ENCODE data around the gene PLA1A. TPM values are rescaled to one million over a fixed set of nuclear protein-coding genes. Genes with fewer than 3 reads are reported as not detected.
A peak's percentile ranks its signal among the peaks of the same experiment; 100 is the strongest.

The PLA1A gene
- polyA plus RNA-seq, 3 donors, result 0.36 TPM; not detected in 2

DNA sequence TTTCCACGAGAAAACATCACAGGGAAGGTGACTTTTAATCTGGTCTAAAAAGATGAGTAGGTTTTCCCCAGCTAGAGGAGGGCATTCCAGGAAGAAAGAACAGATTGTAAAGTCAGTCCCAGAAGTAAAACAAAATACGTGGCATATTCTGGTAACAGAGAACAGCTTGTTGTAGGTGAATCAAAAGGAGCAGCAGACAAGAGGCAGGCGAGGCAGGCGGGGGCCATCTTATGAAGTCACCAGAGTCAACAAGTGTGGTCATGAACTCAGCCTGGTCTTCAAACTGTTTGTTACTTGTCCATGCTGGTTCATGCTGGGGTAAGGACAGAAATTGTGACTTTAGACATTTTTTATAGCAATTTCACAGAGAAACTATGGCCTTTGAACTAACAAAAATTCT lies 66.7 kb downstream of the PLA1A start:
- H3K27me3 ChIP-seq (ENCODE audit: control insufficient read depth in 2 of 2, insufficient read depth in 2 of 2, low read length in 2 of 2), result no peaks in the 10 kb centered on the region
- TF ChIP-seq, protein P1, sequence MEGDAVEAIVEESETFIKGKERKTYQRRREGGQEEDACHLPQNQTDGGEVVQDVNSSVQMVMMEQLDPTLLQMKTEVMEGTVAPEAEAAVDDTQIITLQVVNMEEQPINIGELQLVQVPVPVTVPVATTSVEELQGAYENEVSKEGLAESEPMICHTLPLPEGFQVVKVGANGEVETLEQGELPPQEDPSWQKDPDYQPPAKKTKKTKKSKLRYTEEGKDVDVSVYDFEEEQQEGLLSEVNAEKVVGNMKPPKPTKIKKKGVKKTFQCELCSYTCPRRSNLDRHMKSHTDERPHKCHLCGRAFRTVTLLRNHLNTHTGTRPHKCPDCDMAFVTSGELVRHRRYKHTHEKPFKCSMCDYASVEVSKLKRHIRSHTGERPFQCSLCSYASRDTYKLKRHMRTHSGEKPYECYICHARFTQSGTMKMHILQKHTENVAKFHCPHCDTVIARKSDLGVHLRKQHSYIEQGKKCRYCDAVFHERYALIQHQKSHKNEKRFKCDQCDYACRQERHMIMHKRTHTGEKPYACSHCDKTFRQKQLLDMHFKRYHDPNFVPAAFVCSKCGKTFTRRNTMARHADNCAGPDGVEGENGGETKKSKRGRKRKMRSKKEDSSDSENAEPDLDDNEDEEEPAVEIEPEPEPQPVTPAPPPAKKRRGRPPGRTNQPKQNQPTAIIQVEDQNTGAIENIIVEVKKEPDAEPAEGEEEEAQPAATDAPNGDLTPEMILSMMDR (IDR thresholded peaks at IDR 0.05), result no peak
- H3K9ac ChIP-seq (ENCODE audit: insufficient read depth, low read length, poor library complexity, severe bottlenecking), result no peak overlapping the region
- peaks cover 0 to 4% (median 0%) of the 10 kb centered on the region in 3 donors for H3K27me3 Mint-ChIP-seq (ENCODE audit: low read depth in 3 of 3)
- H3K4me1 Mint-ChIP-seq, result peaks cover 17% of the 10 kb centered on the region
- DNase-seq, result no peak
- H3K4me3 Mint-ChIP-seq, result no peak overlapping the region
- no peaks in the 10 kb centered on the region for H3K9me3 ChIP-seq (replicated peaks in 1 of 2; ENCODE audit: control insufficient read depth in 1 of 2, insufficient read depth in 1 of 2, low read length in 2 of 2)
- H3K4me2 ChIP-seq (replicated peaks; ENCODE audit: extremely low read depth, low read length, poor library complexity, severe bottlenecking), result no peak overlapping the region
- H3K36me3 Mint-ChIP-seq, result peaks cover 20 to 31% of the 10 kb centered on the region in 2 donors
- peaks cover 9 to 16% of the 10 kb centered on the region in 2 donors for H3K4me1 ChIP-seq (ENCODE audit: control insufficient read depth in 1 of 2, insufficient read depth in 2 of 2, low read length in 2 of 2)
- no peaks in the 10 kb centered on the region for H4K20me1 ChIP-seq (ENCODE audit: insufficient read depth, low read length)
- H3K27ac ChIP-seq (ENCODE audit: low read depth in 1 of 2, low read length in 2 of 2), result peak overlapping the region in 1 of 2 donors; percentile 17
- H2AFZ ChIP-seq (ENCODE audit: insufficient read depth, low read depth, low read length, poor library complexity, severe bottlenecking), result no peak overlapping the region
- H3K27ac Mint-ChIP-seq, result peak overlapping the region in 5 of 7 donors; percentile 38 to 73 (median 68)
- 100% methylated on average over 3 of the region's 4 CpGs for WGBS (ENCODE audit: insufficient coverage)
- intact Hi-C loops (cut with micrococcal nuclease), result no loop called here
- H3K36me3 ChIP-seq (replicated peaks in 1 of 2; ENCODE audit: control insufficient read depth in 1 of 2, insufficient read depth in 2 of 2, low read length in 2 of 2), result peaks cover 18 to 28% of the 10 kb centered on the region in 2 donors
- H3K79me2 ChIP-seq (ENCODE audit: insufficient read depth, low read length), result no peaks in the 10 kb centered on the region
- no peak overlapping the region for H3K4me3 ChIP-seq (replicated peaks in 1 of 3; ENCODE audit: low read depth in 2 of 3, low read length in 3 of 3)
- H3K9me3 Mint-ChIP-seq, result no peaks in the 10 kb centered on the region

DNA sequence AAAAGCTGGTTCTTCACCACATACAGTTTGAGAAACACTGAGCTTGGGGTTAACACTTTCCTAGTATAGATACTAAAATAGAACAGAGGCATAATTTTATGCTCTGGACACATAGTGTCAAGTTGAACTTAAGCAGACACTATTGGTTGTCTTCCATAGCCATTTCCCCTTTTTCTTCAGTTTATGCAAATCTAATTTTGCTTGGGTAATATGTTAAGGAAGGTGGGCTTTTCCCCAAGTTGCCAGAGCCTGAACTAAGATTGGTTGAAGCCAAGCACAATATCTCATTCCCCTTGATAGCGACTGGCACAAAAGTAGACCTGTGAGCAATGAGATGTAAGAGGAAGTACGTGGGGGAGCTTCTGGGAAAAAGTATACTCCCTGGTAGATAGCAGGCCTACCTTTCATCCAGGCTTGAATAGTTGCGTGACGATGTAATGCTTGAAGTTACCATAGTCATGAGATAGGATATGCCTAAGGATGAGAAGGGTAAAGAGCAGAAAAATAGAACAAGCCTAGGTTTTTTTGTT lies 67.2 kb downstream of the PLA1A start:
- DNase-seq, result peak; percentile 18 to 77 (median 36)
- H3K27ac ChIP-seq (ENCODE audit: low read depth in 1 of 2, low read length in 2 of 2), result peak overlapping the region in 1 of 2 donors; percentile 17
- H3K27ac Mint-ChIP-seq, result peak overlapping the region in 5 of 7 donors; percentile 38 to 73 (median 58)
- intact Hi-C loops (cut with micrococcal nuclease), result no loop called here
- no peak overlapping the region for H3K9ac ChIP-seq (ENCODE audit: insufficient read depth, low read length, poor library complexity, severe bottlenecking)
- H3K4me3 ChIP-seq (replicated peaks in 1 of 3; ENCODE audit: low read depth in 2 of 3, low read length in 3 of 3), result no peak overlapping the region
- WGBS (ENCODE audit: insufficient coverage), result 100% methylated on average over 2 of the region's 4 CpGs
- TF ChIP-seq, protein P1 (IDR thresholded peaks at IDR 0.05), result no peak
- H3K9me3 ChIP-seq (replicated peaks in 1 of 2; ENCODE audit: control insufficient read depth in 1 of 2, insufficient read depth in 1 of 2, low read length in 2 of 2), result no peaks in the 10 kb centered on the region
- no peaks in the 10 kb centered on the region for H3K9me3 Mint-ChIP-seq
- H3K36me3 ChIP-seq (replicated peaks in 1 of 2; ENCODE audit: control insufficient read depth in 1 of 2, insufficient read depth in 2 of 2, low read length in 2 of 2), result peaks cover 24 to 34% of the 10 kb centered on the region in 2 donors
- peaks cover 5 to 11% of the 10 kb centered on the region in 2 donors for H3K4me1 ChIP-seq (ENCODE audit: control insufficient read depth in 1 of 2, insufficient read depth in 2 of 2, low read length in 2 of 2)
- peak overlapping the region; percentile 6 for H2AFZ ChIP-seq (ENCODE audit: insufficient read depth, low read depth, low read length, poor library complexity, severe bottlenecking)
- H4K20me1 ChIP-seq (ENCODE audit: insufficient read depth, low read length), result no peaks in the 10 kb centered on the region
- no peaks in the 10 kb centered on the region for H3K27me3 ChIP-seq (ENCODE audit: control insufficient read depth in 2 of 2, insufficient read depth in 2 of 2, low read length in 2 of 2)
- peaks cover 25 to 31% of the 10 kb centered on the region in 2 donors for H3K36me3 Mint-ChIP-seq
- H3K27me3 Mint-ChIP-seq (ENCODE audit: low read depth in 3 of 3), result peaks cover 0 to 2% (median 0%) of the 10 kb centered on the region in 3 donors
- H3K4me1 Mint-ChIP-seq, result peaks cover 12% of the 10 kb centered on the region
- H3K4me2 ChIP-seq (replicated peaks; ENCODE audit: extremely low read depth, low read length, poor library complexity, severe bottlenecking), result no peak overlapping the region
- H3K79me2 ChIP-seq (ENCODE audit: insufficient read depth, low read length), result no peaks in the 10 kb centered on the region
- no peak overlapping the region for H3K4me3 Mint-ChIP-seq
